ENCODE results near the gene KIFC3.
"Not testable (repeated sequence)": the region's sequence is repeated elsewhere in the genome, so short reads cannot be mapped to it uniquely, and the experiment has no call there.

Gene KIFC3

DNA sequence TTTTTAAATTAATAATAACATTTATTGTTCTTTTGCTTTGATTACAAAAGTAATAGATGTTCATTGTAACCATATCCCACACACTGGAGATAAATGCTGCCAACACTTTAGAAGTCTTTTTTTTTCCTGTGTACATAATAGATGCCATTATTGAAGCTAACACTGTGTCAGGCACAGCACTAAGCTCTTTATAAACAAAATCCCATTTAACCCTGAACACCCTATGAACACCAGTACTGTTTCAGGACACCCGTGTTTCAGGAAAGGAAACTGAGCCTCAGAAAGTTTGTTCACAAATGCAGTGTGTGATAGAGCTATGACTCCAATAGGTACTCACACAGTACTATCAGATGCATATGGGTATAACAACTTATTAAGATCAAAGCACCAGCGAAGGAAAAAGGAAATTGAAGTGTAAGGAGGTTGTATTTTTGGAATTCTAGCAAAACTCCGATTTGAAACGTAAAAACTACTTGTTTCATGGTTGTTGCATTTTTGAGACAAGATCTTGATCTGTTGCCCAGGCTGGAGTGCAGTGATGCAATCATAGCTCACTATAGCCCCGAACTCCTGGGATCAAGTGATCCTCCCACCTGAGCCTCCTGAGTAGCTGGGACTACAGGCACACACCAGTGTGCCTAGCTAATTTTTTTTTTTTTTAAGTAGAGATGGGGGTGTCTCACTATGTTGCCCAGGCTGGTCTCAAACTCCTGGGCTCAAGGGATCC is 2.0 kb upstream of the KIFC3 start:
- Mint-ChIP-seq H3K27ac (no peak overlapping the region), H3K4me1 (ENCODE audit: low read depth) (peaks cover 68% of the 10 kb centered on the region), H3K27me3 (peaks cover 5% of the 10 kb centered on the region), H3K36me3 (ENCODE audit: low read depth) (peaks cover 3% of the 10 kb centered on the region), H3K4me3 (no peak overlapping the region), H3K9me3 (no peaks in the 10 kb centered on the region)
- intact Hi-C loops (cut with micrococcal nuclease): loop anchor here (5.0 to 10.0 kb wide), 4 partner anchors 61 to 323 kb away; partner anchors contain the start of genes CFAP20, USB1 and ZNF319

- Mint-ChIP-seq H3K4me3 (peak overlapping the region; percentile 83), H3K27ac (peak overlapping the region; percentile 76), H3K27me3 (peaks cover 5% of the 10 kb centered on the region), H3K9me3 (no peaks in the 10 kb centered on the region), H3K36me3 (ENCODE audit: low read depth) (peaks cover 12% of the 10 kb centered on the region), H3K4me1 (ENCODE audit: low read depth) (peaks cover 70% of the 10 kb centered on the region)
- intact Hi-C loops (cut with micrococcal nuclease): loop anchor here (5.0 to 10.0 kb wide), 4 partner anchors 61 to 324 kb away; partner anchors contain the start of genes CFAP20, USB1 and ZNF319
Observed at GRCh38 chr16:57803134-57803990, 1.1 kb upstream of the KIFC3 start.

DNA sequence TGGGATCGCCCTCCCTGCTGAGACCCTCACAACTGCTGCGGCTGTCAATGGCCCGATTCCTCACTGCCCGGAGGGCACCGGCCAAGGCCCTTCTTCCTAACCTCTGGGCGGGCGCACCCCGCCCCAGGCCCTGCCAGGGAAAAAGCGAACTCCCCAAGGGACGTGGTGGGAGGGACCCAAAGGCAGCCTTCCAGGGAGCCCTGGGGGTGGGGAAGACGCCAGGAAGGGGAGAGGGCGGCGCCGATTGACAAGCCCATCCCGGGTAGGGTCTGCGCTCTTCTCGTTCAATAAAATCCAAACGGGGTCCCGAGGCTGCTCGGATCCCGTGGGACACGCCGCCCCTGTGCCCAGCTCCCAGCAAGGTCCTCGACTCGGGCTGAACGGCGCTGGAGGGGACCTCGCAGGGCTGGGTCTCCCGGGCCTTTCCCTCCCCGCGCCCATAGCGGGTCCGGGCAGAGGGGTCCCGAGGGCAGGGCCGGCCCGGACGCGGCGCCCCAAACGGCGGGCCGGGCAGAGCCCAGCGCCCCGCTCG is 416 bp downstream of the KIFC3 start:
- peak overlapping the region; percentile 69 for H3K4me3 Mint-ChIP-seq
- peak overlapping the region; percentile 75 for H3K27ac Mint-ChIP-seq
- H3K36me3 Mint-ChIP-seq (ENCODE audit: low read depth): peaks cover 25% of the 10 kb centered on the region
- intact Hi-C loops (cut with micrococcal nuclease): loop anchor here (5.0 to 10.0 kb wide), 4 partner anchors 63 to 325 kb away; partner anchors contain the start of genes CFAP20, USB1 and ZNF319
- no peaks in the 10 kb centered on the region for H3K9me3 Mint-ChIP-seq
- H3K27me3 Mint-ChIP-seq: peaks cover 5% of the 10 kb centered on the region
- H3K4me1 Mint-ChIP-seq (ENCODE audit: low read depth): peaks cover 65% of the 10 kb centered on the region

GRCh38 chr16:57801098-57801808 is 1.0 kb downstream of the KIFC3 start:
- Mint-ChIP-seq H3K36me3 (ENCODE audit: low read depth) (peaks cover 31% of the 10 kb centered on the region), H3K27me3 (peaks cover 2% of the 10 kb centered on the region), H3K9me3 (no peaks in the 10 kb centered on the region), H3K4me3 (peak overlapping the region; percentile 69), H3K27ac (peak overlapping the region; percentile 75), H3K4me1 (ENCODE audit: low read depth) (peaks cover 62% of the 10 kb centered on the region)
- intact Hi-C loops (cut with micrococcal nuclease): loop anchor here (5.0 to 10.0 kb wide), 4 partner anchors 64 to 326 kb away; partner anchors contain the start of genes CFAP20, USB1 and ZNF319

DNA sequence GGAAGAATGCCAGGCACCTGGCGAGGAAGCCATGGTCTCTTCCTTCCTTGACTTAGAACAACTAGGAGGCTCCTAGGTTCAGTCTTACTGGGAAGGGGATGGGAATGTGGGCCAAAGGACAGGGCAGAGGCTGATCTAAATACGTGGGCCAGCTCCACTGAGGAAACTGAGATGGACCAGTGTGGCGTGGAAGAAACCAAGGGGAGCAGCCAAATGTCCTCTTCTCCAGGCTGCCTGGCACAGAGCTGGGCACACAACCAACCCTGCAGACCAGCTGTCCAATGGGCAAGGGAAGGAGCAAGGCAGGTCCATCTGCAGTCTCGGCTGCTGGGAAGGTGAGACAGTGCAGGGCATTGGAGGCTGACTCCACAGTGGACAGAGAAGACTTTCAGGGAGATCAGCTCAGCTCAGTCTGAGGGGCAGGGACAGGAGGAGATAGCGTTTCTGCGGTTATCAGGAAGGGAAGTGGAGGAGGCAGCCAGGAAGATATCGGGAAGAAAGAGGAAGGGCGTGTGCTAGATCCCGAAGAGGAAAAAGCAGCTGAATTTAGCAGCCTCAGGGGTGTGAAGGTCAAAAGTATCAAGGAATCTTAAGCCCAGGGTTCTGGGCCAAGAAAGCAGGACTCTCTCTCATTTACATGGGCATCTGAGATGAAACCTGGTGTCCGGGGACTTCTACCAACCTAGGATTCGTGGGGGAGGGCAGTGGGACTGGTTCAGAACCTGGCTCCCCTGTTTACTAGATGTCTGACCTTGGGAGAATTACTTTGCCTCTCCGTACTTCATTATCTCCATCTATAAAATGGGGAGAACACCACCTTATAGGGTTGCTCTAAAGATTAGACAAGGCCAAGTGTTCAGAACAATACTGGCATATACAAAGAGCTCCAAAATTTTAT is 1.8 kb downstream of the KIFC3 start:
- Mint-ChIP-seq H3K9me3 (no peaks in the 10 kb centered on the region), H3K4me3 (peak overlapping the region; percentile 69), H3K27ac (peak overlapping the region; percentile 75), H3K4me1 (ENCODE audit: low read depth) (peaks cover 63% of the 10 kb centered on the region), H3K36me3 (ENCODE audit: low read depth) (peaks cover 39% of the 10 kb centered on the region), H3K27me3 (no peaks in the 10 kb centered on the region)
- intact Hi-C loops (cut with micrococcal nuclease): loop anchor here (5.0 to 10.0 kb wide), 4 partner anchors 64 to 327 kb away; partner anchors contain the start of genes CFAP20, USB1 and ZNF319

DNA sequence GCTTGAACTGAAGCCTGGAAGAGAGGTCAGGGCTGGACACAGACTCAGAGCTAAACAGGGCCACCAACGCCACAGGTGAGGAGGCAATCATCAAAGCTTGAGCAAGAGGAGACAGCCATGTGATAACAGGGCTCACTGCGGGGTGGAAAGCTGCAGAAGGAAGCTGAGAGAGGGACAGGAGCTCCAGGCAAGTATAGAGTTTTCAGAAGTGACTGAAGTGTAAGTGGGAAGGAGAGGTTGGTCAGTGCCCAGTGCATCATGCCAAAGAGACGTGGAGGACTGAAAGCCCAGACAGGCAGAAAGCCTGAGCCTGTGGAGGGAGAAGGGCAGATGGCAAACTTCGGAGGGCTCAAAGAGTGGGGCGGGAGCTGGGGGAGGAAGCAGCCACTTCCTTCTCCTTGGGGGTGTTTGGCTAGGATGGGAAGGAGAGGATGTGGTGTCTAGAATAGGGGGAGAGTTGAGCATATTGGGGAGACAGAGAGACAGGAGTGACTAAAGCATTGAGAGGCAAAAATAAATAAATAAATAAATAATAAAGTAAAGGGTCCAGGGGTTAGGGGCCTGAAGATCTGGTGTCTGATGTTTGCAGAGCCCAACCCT is 2.6 kb downstream of the KIFC3 start:
- peak overlapping the region; percentile 75 for H3K27ac Mint-ChIP-seq
- H3K4me1 Mint-ChIP-seq (ENCODE audit: low read depth): peaks cover 66% of the 10 kb centered on the region
- no peaks in the 10 kb centered on the region for H3K9me3 Mint-ChIP-seq
- peak overlapping the region; percentile 69 for H3K4me3 Mint-ChIP-seq
- H3K27me3 Mint-ChIP-seq: no peaks in the 10 kb centered on the region
- H3K36me3 Mint-ChIP-seq (ENCODE audit: low read depth): peaks cover 47% of the 10 kb centered on the region
- intact Hi-C loops (cut with micrococcal nuclease): loop anchor here (5.0 to 10.0 kb wide), 4 partner anchors 65 to 328 kb away; partner anchors contain the start of genes CFAP20, USB1 and ZNF319

GRCh38 chr16:57798953-57799599 is 3.2 kb downstream of the KIFC3 start:
- no peaks in the 10 kb centered on the region for H3K27me3 Mint-ChIP-seq
- intact Hi-C loops (cut with micrococcal nuclease): no loop called here
- H3K4me1 Mint-ChIP-seq (ENCODE audit: low read depth): peaks cover 66% of the 10 kb centered on the region
- peak overlapping the region; percentile 75 for H3K27ac Mint-ChIP-seq
- peak overlapping the region; percentile 69 for H3K4me3 Mint-ChIP-seq
- H3K36me3 Mint-ChIP-seq (ENCODE audit: low read depth): peaks cover 53% of the 10 kb centered on the region
- no peaks in the 10 kb centered on the region for H3K9me3 Mint-ChIP-seq

DNA sequence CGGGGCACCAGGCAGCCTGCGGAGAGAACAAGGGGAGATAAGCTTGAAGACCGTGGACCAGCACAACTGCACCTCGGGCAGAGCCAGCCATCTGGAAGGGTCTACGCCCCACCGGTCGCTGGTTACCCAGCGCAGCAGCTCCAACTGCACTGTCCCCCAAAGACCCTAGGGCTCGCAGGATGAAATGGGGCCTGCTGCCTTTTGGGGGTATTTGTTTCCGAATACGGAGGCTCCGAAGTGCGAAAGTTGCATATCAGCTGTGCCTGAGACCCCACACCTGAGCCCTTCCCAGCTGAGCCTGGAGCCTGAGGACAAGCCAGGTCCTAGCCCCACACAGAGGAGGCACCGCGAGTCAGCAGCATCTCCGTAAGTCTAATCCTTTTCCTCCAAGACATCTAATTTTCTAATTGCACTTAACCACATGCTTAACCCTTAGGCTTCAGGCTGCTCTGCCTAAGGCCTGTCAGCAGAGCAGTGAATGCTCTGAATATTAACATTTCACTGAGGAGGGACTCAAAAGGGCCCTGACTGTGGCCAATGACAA is 4.0 kb downstream of the KIFC3 start:
- peaks cover 60% of the 10 kb centered on the region for H3K36me3 Mint-ChIP-seq (ENCODE audit: low read depth)
- intact Hi-C loops (cut with micrococcal nuclease): no loop called here
- H3K27ac Mint-ChIP-seq: peak overlapping the region; percentile 75
- peaks cover 63% of the 10 kb centered on the region for H3K4me1 Mint-ChIP-seq (ENCODE audit: low read depth)
- no peaks in the 10 kb centered on the region for H3K27me3 Mint-ChIP-seq
- H3K9me3 Mint-ChIP-seq: no peaks in the 10 kb centered on the region
- peak overlapping the region; percentile 14 for H3K4me3 Mint-ChIP-seq

DNA sequence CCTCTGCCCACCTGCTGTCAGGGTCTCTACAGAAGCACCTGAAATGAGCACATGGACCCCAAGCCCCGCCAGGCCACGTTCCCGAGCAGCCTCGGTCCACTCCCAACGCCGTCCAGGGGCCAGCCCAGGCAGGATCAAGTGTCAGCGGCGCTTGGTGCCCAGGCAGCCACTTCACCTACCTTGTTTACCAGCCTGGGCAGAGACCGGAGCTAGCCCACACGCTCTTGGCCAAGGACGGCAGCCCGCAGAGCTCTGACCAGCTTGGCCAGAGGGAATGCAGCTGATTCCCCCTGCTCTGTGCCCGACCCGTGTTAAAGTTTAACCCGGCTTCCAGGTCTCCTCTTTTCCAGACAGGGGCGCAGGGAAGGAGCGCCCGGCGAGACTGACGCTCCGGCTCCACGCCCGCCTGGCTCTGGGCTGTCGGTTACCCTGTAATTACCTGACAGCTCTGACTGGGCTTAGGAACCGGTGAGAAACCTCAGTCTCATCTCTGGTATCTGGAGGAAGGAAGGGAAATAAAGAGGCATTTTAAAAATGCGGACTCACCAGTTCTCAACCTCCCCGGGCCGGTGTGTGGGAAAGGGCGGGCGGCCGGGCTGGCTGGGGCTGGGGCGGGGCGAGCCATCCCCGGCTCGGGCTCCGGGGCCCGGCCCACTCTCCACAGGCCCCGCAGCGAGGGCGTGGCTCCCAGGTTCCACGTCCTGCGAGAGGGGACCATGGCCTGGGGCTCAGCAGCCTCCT is 4.6 kb downstream of the KIFC3 start:
- intact Hi-C loops (cut with micrococcal nuclease): no loop called here
- no peaks in the 10 kb centered on the region for H3K9me3 Mint-ChIP-seq
- H3K4me3 Mint-ChIP-seq: peak overlapping the region; percentile 14
- H3K36me3 Mint-ChIP-seq (ENCODE audit: low read depth): peaks cover 67% of the 10 kb centered on the region
- H3K27me3 Mint-ChIP-seq: no peaks in the 10 kb centered on the region
- H3K27ac Mint-ChIP-seq: no peak overlapping the region
- peaks cover 57% of the 10 kb centered on the region for H3K4me1 Mint-ChIP-seq (ENCODE audit: low read depth)

- no peak overlapping the region for H3K4me3 Mint-ChIP-seq
- intact Hi-C loops (cut with micrococcal nuclease): no loop called here
- H3K27ac Mint-ChIP-seq: peak overlapping the region; percentile 61
- no peaks in the 10 kb centered on the region for H3K27me3 Mint-ChIP-seq
- H3K4me1 Mint-ChIP-seq (ENCODE audit: low read depth): peaks cover 53% of the 10 kb centered on the region
- no peaks in the 10 kb centered on the region for H3K9me3 Mint-ChIP-seq
- peaks cover 72% of the 10 kb centered on the region for H3K36me3 Mint-ChIP-seq (ENCODE audit: low read depth)
Observed at GRCh38 chr16:57797216-57797525, 5.1 kb downstream of the KIFC3 start.

GRCh38 chr16:57796014-57796413 is 6.3 kb downstream of the KIFC3 start:
- H3K27me3 Mint-ChIP-seq; H3K9me3 Mint-ChIP-seq; H3K4me3 Mint-ChIP-seq; intact Hi-C loops (cut with micrococcal nuclease); H3K27ac Mint-ChIP-seq: not testable (repeated sequence)
- H3K36me3 Mint-ChIP-seq (ENCODE audit: low read depth): peaks cover 84% of the 10 kb centered on the region
- H3K4me1 Mint-ChIP-seq (ENCODE audit: low read depth): peaks cover 46% of the 10 kb centered on the region
